Measurements from ENCODE around the gene LIF.
A peak's percentile ranks its signal among the peaks of the same experiment; 100 is the strongest.

Gene LIF

DNA sequence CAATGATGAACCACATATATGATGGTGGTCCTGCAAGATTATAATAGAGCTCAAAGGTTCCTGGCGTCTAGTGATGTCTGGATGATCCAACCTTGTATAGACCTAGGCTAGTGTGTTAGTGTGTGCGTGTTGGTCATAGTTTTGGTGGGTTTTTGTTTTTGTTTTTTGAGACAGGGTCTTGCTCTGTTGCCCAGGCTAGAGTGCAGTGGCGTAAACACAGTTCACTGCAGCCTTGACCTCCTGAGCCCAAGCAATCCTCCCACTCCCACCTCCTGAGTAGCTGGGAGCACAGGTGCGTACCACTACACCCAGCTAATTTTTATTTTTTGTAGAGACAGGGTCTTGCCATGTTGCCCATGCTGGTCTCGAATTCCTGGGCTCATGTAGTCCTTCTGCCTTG is 33.4 kb upstream of the LIF start:
- Histone ChIP-seq H3K27me3 (ENCODE audit: control insufficient read depth in 1 of 2, insufficient read depth in 1 of 2, low read length in 2 of 2) (no peaks in the 10 kb centered on the region), H2AK5ac (ENCODE audit: low read length, severe bottlenecking) (no peak overlapping the region), H4K8ac (ENCODE audit: low read length) (no peak overlapping the region), H3K9me3 (ENCODE audit: control insufficient read depth, low read length) (no peaks in the 10 kb centered on the region), H3K27ac (ENCODE audit: low read length, poor library complexity, severe bottlenecking) (no peak overlapping the region), H2BK120ac (ENCODE audit: low read depth, low read length) (no peak overlapping the region), H3K4me1 (ENCODE audit: control insufficient read depth, insufficient read depth, low read depth, low read length) (peaks cover 25% of the 10 kb centered on the region), H3K14ac (ENCODE audit: low read length in 2 of 2) (no peak overlapping the region), H2AFZ (ENCODE audit: low read depth, low read length) (no peak overlapping the region), H3K9ac (ENCODE audit: low read length) (no peak overlapping the region), H2BK5ac (ENCODE audit: low read depth, low read length, poor library complexity, severe bottlenecking) (no peak overlapping the region), H3K4ac (ENCODE audit: low read depth in 1 of 2, low read length in 2 of 2) (no peak overlapping the region), H3K18ac (ENCODE audit: low read depth in 1 of 2, low read length in 2 of 2) (no peak overlapping the region), H3K4me2 (ENCODE audit: low read length, poor library complexity, severe bottlenecking) (no peak overlapping the region), H3K23ac (ENCODE audit: low read length in 2 of 2) (no peak overlapping the region), H3K4me3 (ENCODE audit: insufficient read depth in 1 of 2, low read depth in 1 of 2, low read length in 2 of 2) (no peak overlapping the region), H4K91ac (ENCODE audit: low read length) (no peak overlapping the region), H3K79me1 (replicated peaks; ENCODE audit: low read length, poor library complexity, severe bottlenecking) (peaks cover 3% of the 10 kb centered on the region), H3K36me3 (ENCODE audit: control insufficient read depth in 1 of 2, insufficient read depth in 2 of 2, low read depth in 1 of 2, low read length in 2 of 2) (peaks cover 2 to 34% of the 10 kb centered on the region in 2 experiments), H2BK12ac (ENCODE audit: low read length in 2 of 2) (no peak overlapping the region), H2BK15ac (ENCODE audit: low read depth, poor library complexity, severe bottlenecking) (no peak overlapping the region)
- no peak for DNase-seq
- 98% methylated on average over 5 of the region's 5 CpGs for WGBS

DNA sequence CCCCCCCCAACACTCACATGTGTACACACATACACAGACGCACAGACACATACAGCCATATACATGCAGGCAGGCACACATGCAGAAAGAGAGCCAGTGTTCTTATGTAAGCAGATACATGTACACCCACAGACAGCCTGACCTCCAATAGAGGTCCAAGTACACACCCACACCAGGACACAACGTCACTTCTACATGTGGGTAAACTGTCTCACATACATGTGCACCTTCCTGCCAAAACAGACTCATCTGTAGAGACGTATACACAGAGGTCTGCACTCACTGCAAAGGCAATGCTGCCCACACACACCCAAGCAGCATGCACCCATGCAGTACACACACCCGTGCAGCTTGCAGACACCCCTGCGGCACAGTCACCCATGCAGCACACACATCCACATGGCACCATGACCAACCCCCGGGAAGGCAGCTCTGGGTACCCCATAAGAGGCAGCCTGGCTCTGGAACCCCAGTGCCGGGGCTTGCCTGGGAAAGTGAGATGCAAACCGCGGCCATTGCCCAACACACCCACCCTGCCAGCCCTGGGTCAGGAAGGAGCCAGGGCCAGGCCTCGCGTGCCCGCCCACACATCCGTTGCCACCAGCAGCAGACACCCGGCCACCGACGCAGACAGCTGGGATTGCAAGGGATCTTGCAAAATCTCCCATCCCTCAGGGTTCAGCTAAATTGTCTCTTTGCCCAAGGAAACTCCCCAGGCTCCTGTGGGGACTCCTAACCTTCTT is 32.7 kb upstream of the LIF start:
- Histone ChIP-seq H3K4me1 (ENCODE audit: control insufficient read depth, insufficient read depth, low read depth, low read length) (peaks cover 25% of the 10 kb centered on the region), H3K9me3 (ENCODE audit: control insufficient read depth, low read length) (no peaks in the 10 kb centered on the region), H3K14ac (ENCODE audit: low read length in 2 of 2) (no peak overlapping the region), H4K91ac (ENCODE audit: low read length) (no peak overlapping the region), H2BK5ac (ENCODE audit: low read depth, low read length, poor library complexity, severe bottlenecking) (no peak overlapping the region), H2AK5ac (ENCODE audit: low read length, severe bottlenecking) (no peak overlapping the region), H3K23ac (ENCODE audit: low read length in 2 of 2) (no peak overlapping the region), H2BK12ac (ENCODE audit: low read length in 2 of 2) (no peak overlapping the region), H3K36me3 (ENCODE audit: control insufficient read depth in 1 of 2, insufficient read depth in 2 of 2, low read depth in 1 of 2, low read length in 2 of 2) (peaks cover 0 to 27% of the 10 kb centered on the region in 2 experiments), H2BK15ac (ENCODE audit: low read depth, poor library complexity, severe bottlenecking) (no peak overlapping the region), H4K8ac (ENCODE audit: low read length) (no peak overlapping the region), H2AFZ (ENCODE audit: low read depth, low read length) (no peak overlapping the region), H3K4ac (ENCODE audit: low read depth in 1 of 2, low read length in 2 of 2) (peak overlapping the region in 1 of 2 experiments; percentile 27), H2BK120ac (ENCODE audit: low read depth, low read length) (no peak overlapping the region), H3K9ac (ENCODE audit: low read length) (no peak overlapping the region), H3K4me2 (ENCODE audit: low read length, poor library complexity, severe bottlenecking) (no peak overlapping the region), H3K4me3 (ENCODE audit: insufficient read depth in 1 of 2, low read depth in 1 of 2, low read length in 2 of 2) (no peak overlapping the region), H3K79me1 (replicated peaks; ENCODE audit: low read length, poor library complexity, severe bottlenecking) (peaks cover 3% of the 10 kb centered on the region), H3K27me3 (ENCODE audit: control insufficient read depth in 1 of 2, insufficient read depth in 1 of 2, low read length in 2 of 2) (no peaks in the 10 kb centered on the region), H3K27ac (ENCODE audit: low read length, poor library complexity, severe bottlenecking) (no peak overlapping the region), H3K18ac (ENCODE audit: low read depth in 1 of 2, low read length in 2 of 2) (no peak overlapping the region)
- 84% methylated on average over 16 of the region's 16 CpGs for WGBS
- no peak for DNase-seq

DNA sequence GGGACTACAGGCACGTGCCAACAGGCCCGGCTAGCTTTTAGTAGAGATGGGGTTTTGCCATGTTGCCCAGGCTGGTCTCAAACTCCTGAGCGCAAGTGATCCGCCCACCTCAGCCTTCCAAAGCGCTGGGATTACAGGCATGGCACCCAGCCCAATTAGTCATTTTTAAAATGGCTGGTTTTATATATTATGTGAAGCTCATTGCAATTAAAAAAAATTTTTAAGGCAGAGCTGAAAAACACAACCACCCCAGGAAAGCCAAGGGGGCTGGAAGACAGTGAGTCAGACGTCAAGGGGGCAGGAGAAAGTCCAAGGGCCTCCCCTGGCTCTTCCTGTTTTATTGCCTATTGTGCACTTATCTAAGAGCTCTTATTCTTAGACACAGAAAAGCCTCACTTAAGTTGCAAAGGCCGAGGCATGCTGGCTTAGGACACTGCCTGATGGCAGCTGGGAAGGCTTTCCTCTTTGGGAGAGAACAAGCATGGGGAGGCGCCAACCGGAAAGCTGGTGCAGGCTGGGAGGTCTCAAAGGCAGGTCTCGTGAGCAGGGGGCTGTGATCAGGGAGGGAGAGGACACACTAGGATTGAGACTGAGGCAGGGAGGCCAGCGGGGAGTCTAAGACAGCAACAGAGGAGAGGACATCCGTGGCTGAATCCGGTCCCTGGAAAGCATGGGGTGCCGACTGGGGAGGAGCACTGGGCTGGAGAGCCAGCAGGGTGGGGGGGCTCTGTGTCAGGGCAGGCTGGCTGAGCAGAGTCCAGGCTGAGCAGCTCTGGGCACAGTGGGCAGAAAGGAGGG is 31.2 kb upstream of the LIF start:
- Histone ChIP-seq H3K18ac (ENCODE audit: low read depth in 1 of 2, low read length in 2 of 2) (peak overlapping the region; percentile 66 to 73), H3K27ac (ENCODE audit: low read length, poor library complexity, severe bottlenecking) (peak overlapping the region; percentile 48), H2BK15ac (ENCODE audit: low read depth, poor library complexity, severe bottlenecking) (peak overlapping the region; percentile 54), H2BK120ac (ENCODE audit: low read depth, low read length) (no peak overlapping the region), H3K79me1 (replicated peaks; ENCODE audit: low read length, poor library complexity, severe bottlenecking) (peaks cover 1% of the 10 kb centered on the region), H3K36me3 (ENCODE audit: control insufficient read depth in 1 of 2, insufficient read depth in 2 of 2, low read depth in 1 of 2, low read length in 2 of 2) (peaks cover 0 to 14% of the 10 kb centered on the region in 2 experiments), H3K9ac (ENCODE audit: low read length) (peak overlapping the region; percentile 75), H3K4me2 (ENCODE audit: low read length, poor library complexity, severe bottlenecking) (no peak overlapping the region), H3K4ac (ENCODE audit: low read depth in 1 of 2, low read length in 2 of 2) (peak overlapping the region in 1 of 2 experiments; percentile 7), H2AFZ (ENCODE audit: low read depth, low read length) (peak overlapping the region; percentile 11), H2BK12ac (ENCODE audit: low read length in 2 of 2) (peak overlapping the region; percentile 53 to 76), H3K4me3 (ENCODE audit: insufficient read depth in 1 of 2, low read depth in 1 of 2, low read length in 2 of 2) (peak overlapping the region in 1 of 2 experiments; percentile 38), H3K27me3 (ENCODE audit: control insufficient read depth in 1 of 2, insufficient read depth in 1 of 2, low read length in 2 of 2) (no peaks in the 10 kb centered on the region), H4K91ac (ENCODE audit: low read length) (peak overlapping the region; percentile 48), H2AK5ac (ENCODE audit: low read length, severe bottlenecking) (no peak overlapping the region), H3K14ac (ENCODE audit: low read length in 2 of 2) (peak overlapping the region in 1 of 2 experiments; percentile 79), H2BK5ac (ENCODE audit: low read depth, low read length, poor library complexity, severe bottlenecking) (no peak overlapping the region), H3K9me3 (ENCODE audit: control insufficient read depth, low read length) (no peaks in the 10 kb centered on the region), H4K8ac (ENCODE audit: low read length) (peak overlapping the region; percentile 82), H3K23ac (ENCODE audit: low read length in 2 of 2) (no peak overlapping the region), H3K4me1 (ENCODE audit: control insufficient read depth, insufficient read depth, low read depth, low read length) (peaks cover 16% of the 10 kb centered on the region)
- DNase-seq, result peak; percentile 65
- WGBS, result 50% methylated on average over 12 of the region's 14 CpGs

DNA sequence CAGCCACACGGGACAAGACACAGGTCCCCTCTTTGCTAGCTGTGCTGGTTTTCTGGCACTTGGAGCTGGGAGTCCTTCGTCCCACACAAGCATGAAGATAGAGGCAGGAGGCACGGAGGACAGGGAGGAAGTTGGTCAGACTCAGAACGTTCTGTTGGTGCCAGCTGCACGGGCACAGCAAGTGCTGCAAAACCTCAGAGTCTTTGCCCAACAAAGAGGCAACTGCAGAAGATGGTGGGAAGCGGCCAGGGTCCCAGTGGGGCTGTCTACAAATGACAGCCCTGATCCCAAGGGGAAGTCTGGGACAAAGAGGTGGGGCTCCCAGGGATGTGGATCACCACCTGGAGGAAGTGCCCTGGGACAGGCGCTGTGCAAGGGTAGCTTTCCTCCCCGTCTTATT is 29.5 kb upstream of the LIF start:
- Histone ChIP-seq H3K4me2 (ENCODE audit: low read length, poor library complexity, severe bottlenecking) (no peak overlapping the region), H4K91ac (ENCODE audit: low read length) (no peak overlapping the region), H3K23ac (ENCODE audit: low read length in 2 of 2) (no peak overlapping the region), H3K27ac (ENCODE audit: low read length, poor library complexity, severe bottlenecking) (no peak overlapping the region), H3K79me1 (replicated peaks; ENCODE audit: low read length, poor library complexity, severe bottlenecking) (no peaks in the 10 kb centered on the region), H3K4me1 (ENCODE audit: control insufficient read depth, insufficient read depth, low read depth, low read length) (peaks cover 14% of the 10 kb centered on the region), H3K27me3 (ENCODE audit: control insufficient read depth in 1 of 2, insufficient read depth in 1 of 2, low read length in 2 of 2) (no peaks in the 10 kb centered on the region), H2BK120ac (ENCODE audit: low read depth, low read length) (no peak overlapping the region), H3K4me3 (ENCODE audit: insufficient read depth in 1 of 2, low read depth in 1 of 2, low read length in 2 of 2) (no peak overlapping the region), H4K8ac (ENCODE audit: low read length) (no peak overlapping the region), H3K18ac (ENCODE audit: low read depth in 1 of 2, low read length in 2 of 2) (no peak overlapping the region), H2BK12ac (ENCODE audit: low read length in 2 of 2) (no peak overlapping the region), H3K9ac (ENCODE audit: low read length) (no peak overlapping the region), H3K14ac (ENCODE audit: low read length in 2 of 2) (no peak overlapping the region), H2BK5ac (ENCODE audit: low read depth, low read length, poor library complexity, severe bottlenecking) (no peak overlapping the region), H3K36me3 (ENCODE audit: control insufficient read depth in 1 of 2, insufficient read depth in 2 of 2, low read depth in 1 of 2, low read length in 2 of 2) (peaks cover 0 to 4% of the 10 kb centered on the region in 2 experiments), H3K4ac (ENCODE audit: low read depth in 1 of 2, low read length in 2 of 2) (no peak overlapping the region), H2AK5ac (ENCODE audit: low read length, severe bottlenecking) (no peak overlapping the region), H2AFZ (ENCODE audit: low read depth, low read length) (no peak overlapping the region), H3K9me3 (ENCODE audit: control insufficient read depth, low read length) (no peaks in the 10 kb centered on the region), H2BK15ac (ENCODE audit: low read depth, poor library complexity, severe bottlenecking) (no peak overlapping the region)
- DNase-seq, result no peak
- 88% methylated on average over 8 of the region's 8 CpGs for WGBS
